ENCODE results near the gene MET. TPM values are rescaled to one million over a fixed set of nuclear protein-coding genes. Genes with fewer than 3 reads are reported as not detected.

The MET gene
- total and polyA plus RNA-seq, 2 of the 13 experiments (the other 11 are each of a cell fraction or from before 2014, with no cell fraction given), result 21.8 to 31.5 TPM

GRCh38 chr7:116698396-116698795 lies 26.4 kb downstream of the MET start (continued):
- no peak for TF ChIP-seq NFAT5 (CRISPR knock-in tag; IDR thresholded peaks at IDR 0.05)
- TF ChIP-seq SSRP1 (CRISPR knock-in tag; IDR thresholded peaks at IDR 0.05), result no peak
- TF ChIP-seq ZNF343 (CRISPR knock-in tag; IDR thresholded peaks at IDR 0.05), result no peak

- POLR2A ChIA-PET, result no interaction called here
- Histone ChIP-seq H3K4me3 (replicated peaks in 1 of 3; ENCODE audit: insufficient read depth in 1 of 3, low read depth in 2 of 3, low read length in 3 of 3) (no peak overlapping the region), H3K4me1 (ENCODE audit: insufficient read depth, low read length) (peaks cover 8% of the 10 kb centered on the region), H2AFZ (ENCODE audit: low read length) (no peak overlapping the region), H3K36me3 (replicated peaks in 1 of 2; ENCODE audit: control insufficient read depth in 1 of 2, insufficient read depth in 2 of 2, low read length in 2 of 2) (peaks cover 10 to 32% of the 10 kb centered on the region in 2 experiments), H3K4me2 (ENCODE audit: low read depth, low read length) (no peak overlapping the region), H4K20me1 (ENCODE audit: insufficient read depth, low read length) (no peaks in the 10 kb centered on the region), H3K27me3 (ENCODE audit: control insufficient read depth in 1 of 2, insufficient read depth in 2 of 2, low read length in 2 of 2) (no peaks in the 10 kb centered on the region), H3K9ac (ENCODE audit: insufficient read depth, low read depth, low read length) (no peak overlapping the region), H3K9me3 (ENCODE audit: low read length) (no peaks in the 10 kb centered on the region), H3K79me2 (ENCODE audit: insufficient read depth, low read length) (no peaks in the 10 kb centered on the region), H3K27ac (ENCODE audit: extremely low read length, insufficient read depth, low read length) (no peak overlapping the region)
- ATAC-seq (no peak), DNase-seq (ENCODE audit: low spot score) (no peak), FAIRE-seq (no peak)
- in situ Hi-C loops (cut with HindIII; ENCODE audit: extremely low pct_ligation_motif_present, low pct_unique_long_range_greater_than_20kb) (no loop called here), intact Hi-C loops (cut with micrococcal nuclease; ENCODE audit: unreplicated experiment) (no loop called here)
- WGBS (ENCODE audit: low lambda C conversion rate), result 93% methylated on average over 12 of the region's 12 CpGs
- CTCF ChIA-PET (ENCODE audit: low intra/inter-chr PET ratio, low total read pairs), result no interaction called here
- BruUV-seq (replicated peaks), result no TSS peak
- TF ChIP-seq ZIK1 (CRISPR knock-in tag; IDR thresholded peaks at IDR 0.05; ENCODE audit: borderline replicate concordance, low read depth) (no peak), ETS1 (CRISPR knock-in tag; IDR thresholded peaks at IDR 0.05) (no peak), ISL2 (CRISPR knock-in tag; IDR thresholded peaks at IDR 0.05) (no peak), KDM5A (IDR thresholded peaks at IDR 0.05; ENCODE audit: borderline replicate concordance, low read length) (no peak), DMAP1 (CRISPR knock-in tag; IDR thresholded peaks at IDR 0.05) (no peak), FLYWCH1 (CRISPR knock-in tag; IDR thresholded peaks at IDR 0.05) (no peak)
- TF ChIP-seq, protein P1, sequence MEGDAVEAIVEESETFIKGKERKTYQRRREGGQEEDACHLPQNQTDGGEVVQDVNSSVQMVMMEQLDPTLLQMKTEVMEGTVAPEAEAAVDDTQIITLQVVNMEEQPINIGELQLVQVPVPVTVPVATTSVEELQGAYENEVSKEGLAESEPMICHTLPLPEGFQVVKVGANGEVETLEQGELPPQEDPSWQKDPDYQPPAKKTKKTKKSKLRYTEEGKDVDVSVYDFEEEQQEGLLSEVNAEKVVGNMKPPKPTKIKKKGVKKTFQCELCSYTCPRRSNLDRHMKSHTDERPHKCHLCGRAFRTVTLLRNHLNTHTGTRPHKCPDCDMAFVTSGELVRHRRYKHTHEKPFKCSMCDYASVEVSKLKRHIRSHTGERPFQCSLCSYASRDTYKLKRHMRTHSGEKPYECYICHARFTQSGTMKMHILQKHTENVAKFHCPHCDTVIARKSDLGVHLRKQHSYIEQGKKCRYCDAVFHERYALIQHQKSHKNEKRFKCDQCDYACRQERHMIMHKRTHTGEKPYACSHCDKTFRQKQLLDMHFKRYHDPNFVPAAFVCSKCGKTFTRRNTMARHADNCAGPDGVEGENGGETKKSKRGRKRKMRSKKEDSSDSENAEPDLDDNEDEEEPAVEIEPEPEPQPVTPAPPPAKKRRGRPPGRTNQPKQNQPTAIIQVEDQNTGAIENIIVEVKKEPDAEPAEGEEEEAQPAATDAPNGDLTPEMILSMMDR (CRISPR knock-in tag; IDR thresholded peaks at IDR 0.05), result no peak
- TF ChIP-seq, protein P2, sequence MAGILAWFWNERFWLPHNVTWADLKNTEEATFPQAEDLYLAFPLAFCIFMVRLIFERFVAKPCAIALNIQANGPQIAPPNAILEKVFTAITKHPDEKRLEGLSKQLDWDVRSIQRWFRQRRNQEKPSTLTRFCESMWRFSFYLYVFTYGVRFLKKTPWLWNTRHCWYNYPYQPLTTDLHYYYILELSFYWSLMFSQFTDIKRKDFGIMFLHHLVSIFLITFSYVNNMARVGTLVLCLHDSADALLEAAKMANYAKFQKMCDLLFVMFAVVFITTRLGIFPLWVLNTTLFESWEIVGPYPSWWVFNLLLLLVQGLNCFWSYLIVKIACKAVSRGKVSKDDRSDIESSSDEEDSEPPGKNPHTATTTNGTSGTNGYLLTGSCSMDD (CRISPR knock-in tag; IDR thresholded peaks at IDR 0.05), result no peak
Observed at GRCh38 chr7:116698930-116699721, 27.1 kb downstream of the MET start.

All from HepG2 (cell line).